ENCODE data around the gene AOAH.

Gene AOAH

DNA sequence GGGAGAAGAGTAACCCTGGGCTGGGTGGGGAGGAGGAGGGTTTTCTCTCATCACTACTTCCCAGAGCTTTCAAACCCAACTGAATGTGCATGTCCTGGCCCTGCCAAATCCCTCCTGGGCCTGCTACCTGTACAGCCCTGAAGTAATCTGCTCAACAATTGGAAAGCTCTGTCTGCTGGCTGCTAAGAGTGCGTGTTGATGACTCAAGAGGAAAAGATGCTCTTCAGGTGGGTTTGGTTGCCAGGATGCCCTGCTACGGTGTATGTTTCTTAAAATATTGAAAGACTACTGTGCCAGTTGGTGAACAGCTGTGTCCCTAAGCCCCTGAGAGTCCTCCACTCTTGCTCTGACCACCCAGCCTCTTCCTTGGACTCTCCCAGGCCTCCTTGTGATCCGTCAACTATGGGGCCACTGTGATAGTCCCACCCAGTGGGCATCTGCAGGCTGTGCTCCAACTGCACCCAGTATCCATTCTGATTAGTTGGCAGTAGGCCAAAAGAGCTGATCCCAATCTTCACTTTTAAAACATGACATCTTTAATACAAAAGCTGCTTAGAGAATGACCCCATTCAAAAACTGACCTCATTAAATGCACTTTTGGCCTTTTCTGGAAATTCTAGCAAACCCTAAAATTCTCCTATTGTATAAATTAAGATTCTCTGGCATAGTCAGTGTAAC lies 85.6 kb downstream of the AOAH start:
- H3K4me3 ChIP-seq (ENCODE audit: low read depth in 1 of 2, low read length in 2 of 2), result no peak overlapping the region
- TF ChIP-seq, protein P1, sequence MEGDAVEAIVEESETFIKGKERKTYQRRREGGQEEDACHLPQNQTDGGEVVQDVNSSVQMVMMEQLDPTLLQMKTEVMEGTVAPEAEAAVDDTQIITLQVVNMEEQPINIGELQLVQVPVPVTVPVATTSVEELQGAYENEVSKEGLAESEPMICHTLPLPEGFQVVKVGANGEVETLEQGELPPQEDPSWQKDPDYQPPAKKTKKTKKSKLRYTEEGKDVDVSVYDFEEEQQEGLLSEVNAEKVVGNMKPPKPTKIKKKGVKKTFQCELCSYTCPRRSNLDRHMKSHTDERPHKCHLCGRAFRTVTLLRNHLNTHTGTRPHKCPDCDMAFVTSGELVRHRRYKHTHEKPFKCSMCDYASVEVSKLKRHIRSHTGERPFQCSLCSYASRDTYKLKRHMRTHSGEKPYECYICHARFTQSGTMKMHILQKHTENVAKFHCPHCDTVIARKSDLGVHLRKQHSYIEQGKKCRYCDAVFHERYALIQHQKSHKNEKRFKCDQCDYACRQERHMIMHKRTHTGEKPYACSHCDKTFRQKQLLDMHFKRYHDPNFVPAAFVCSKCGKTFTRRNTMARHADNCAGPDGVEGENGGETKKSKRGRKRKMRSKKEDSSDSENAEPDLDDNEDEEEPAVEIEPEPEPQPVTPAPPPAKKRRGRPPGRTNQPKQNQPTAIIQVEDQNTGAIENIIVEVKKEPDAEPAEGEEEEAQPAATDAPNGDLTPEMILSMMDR (IDR thresholded peaks at IDR 0.05; ENCODE audit: borderline replicate concordance, extremely low read depth, low read length, poor library complexity, severe bottlenecking), result peak; percentile 6
- no peak for TF ChIP-seq EZH2 (IDR thresholded peaks at IDR 0.05; ENCODE audit: borderline replicate concordance, low read depth, low read length, severe bottlenecking)
- peaks cover 54% of the 10 kb centered on the region for H3K4me1 ChIP-seq (ENCODE audit: insufficient read depth, low read length)
- H3K27me3 ChIP-seq (ENCODE audit: insufficient read depth, low read length, poor library complexity), result no peaks in the 10 kb centered on the region
- peak overlapping the region; percentile 50 for H3K9ac ChIP-seq (ENCODE audit: low read depth, low read length)
- ATAC-seq (ENCODE audit: insufficient read depth, low read depth) (no peak), DNase-seq (no peak)
- no peak overlapping the region for H2AFZ ChIP-seq (ENCODE audit: low read depth, low read length)
- H3K36me3 ChIP-seq (ENCODE audit: insufficient read depth, low read length), result no peaks in the 10 kb centered on the region
- H3K9me3 ChIP-seq (ENCODE audit: insufficient read depth, low read length, severe bottlenecking), result no peaks in the 10 kb centered on the region
- no peaks in the 10 kb centered on the region for H3K79me2 ChIP-seq (ENCODE audit: insufficient read depth, low read length)
- peak overlapping the region; percentile 97 for H3K27ac ChIP-seq (ENCODE audit: low read length)
- H4K20me1 ChIP-seq (ENCODE audit: insufficient read depth, low read length), result no peaks in the 10 kb centered on the region
- H3K4me2 ChIP-seq (ENCODE audit: insufficient read depth, low read length), result no peak overlapping the region

DNA sequence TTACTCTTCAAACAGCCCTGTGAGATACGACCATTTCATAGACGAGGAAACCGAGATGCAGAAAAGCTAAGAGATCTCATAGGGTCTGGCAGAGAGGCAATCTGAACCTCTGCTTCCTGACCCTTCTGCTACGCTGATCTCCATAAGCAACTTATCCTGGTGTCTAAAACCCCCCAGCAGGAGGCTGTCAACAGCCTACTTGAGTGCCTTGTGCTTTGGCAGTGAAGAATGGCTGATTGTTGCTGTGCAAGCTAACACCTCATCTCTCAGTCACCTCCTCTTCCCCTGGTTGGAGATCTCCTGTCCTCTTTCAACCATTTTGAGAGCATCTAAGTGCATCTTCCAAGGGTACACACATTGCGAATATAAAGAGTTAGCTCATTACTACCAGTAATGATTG lies 86.2 kb downstream of the AOAH start:
- TF ChIP-seq, protein P1 (IDR thresholded peaks at IDR 0.05; ENCODE audit: borderline replicate concordance, extremely low read depth, low read length, poor library complexity, severe bottlenecking), result peak; percentile 18
- TF ChIP-seq EZH2 (IDR thresholded peaks at IDR 0.05; ENCODE audit: borderline replicate concordance, low read depth, low read length, severe bottlenecking), result no peak
- no peak for ATAC-seq (ENCODE audit: insufficient read depth, low read depth)
- peaks cover 55% of the 10 kb centered on the region for H3K4me1 ChIP-seq (ENCODE audit: insufficient read depth, low read length)

DNA sequence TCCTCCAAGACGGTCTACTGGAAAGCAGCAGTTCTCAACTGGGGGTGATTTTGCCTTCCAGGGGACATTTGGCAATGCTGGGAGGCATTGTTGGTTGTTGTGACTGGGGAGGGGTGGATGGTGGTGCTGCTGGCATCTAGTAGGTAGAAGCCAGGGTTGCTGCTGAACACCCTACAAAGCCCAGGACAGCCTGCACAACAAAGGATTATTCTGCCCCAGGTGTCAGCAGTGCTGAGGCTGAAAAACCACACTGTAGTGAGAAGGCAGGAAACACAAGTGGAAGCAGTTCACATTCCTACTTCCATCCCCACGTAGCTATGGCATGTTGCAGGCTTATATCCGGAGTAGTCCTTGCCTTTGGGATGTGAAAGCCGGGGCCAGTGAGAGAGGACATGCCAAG lies 86.9 kb downstream of the AOAH start:
- TF ChIP-seq, protein P1 (IDR thresholded peaks at IDR 0.05; ENCODE audit: borderline replicate concordance, extremely low read depth, low read length, poor library complexity, severe bottlenecking), result no peak
- H3K27ac ChIP-seq (ENCODE audit: low read length), result peak overlapping the region; percentile 97
- H3K79me2 ChIP-seq (ENCODE audit: insufficient read depth, low read length), result no peaks in the 10 kb centered on the region
- H3K27me3 ChIP-seq (ENCODE audit: insufficient read depth, low read length, poor library complexity), result no peaks in the 10 kb centered on the region
- H2AFZ ChIP-seq (ENCODE audit: low read depth, low read length), result no peak overlapping the region
- DNase-seq (peak; percentile 76), ATAC-seq (ENCODE audit: insufficient read depth, low read depth) (peak; percentile 75)
- peaks cover 63% of the 10 kb centered on the region for H3K4me1 ChIP-seq (ENCODE audit: insufficient read depth, low read length)
- H3K9ac ChIP-seq (ENCODE audit: low read depth, low read length), result peak overlapping the region; percentile 26
- no peaks in the 10 kb centered on the region for H4K20me1 ChIP-seq (ENCODE audit: insufficient read depth, low read length)
- H3K9me3 ChIP-seq (ENCODE audit: insufficient read depth, low read length, severe bottlenecking), result no peaks in the 10 kb centered on the region
- no peaks in the 10 kb centered on the region for H3K36me3 ChIP-seq (ENCODE audit: insufficient read depth, low read length)
- H3K4me2 ChIP-seq (ENCODE audit: insufficient read depth, low read length), result 0 out of 2 replicates have a peak overlapping the region, but pooled peaks have one; percentile 8
- H3K4me3 ChIP-seq (ENCODE audit: low read depth in 1 of 2, low read length in 2 of 2), result no peak overlapping the region

More for the DNA sequence above, 86.2 kb downstream of the AOAH start:
- Histone ChIP-seq H3K27ac (ENCODE audit: low read length) (peak overlapping the region; percentile 97), H3K79me2 (ENCODE audit: insufficient read depth, low read length) (no peaks in the 10 kb centered on the region), H3K36me3 (ENCODE audit: insufficient read depth, low read length) (no peaks in the 10 kb centered on the region), H3K27me3 (ENCODE audit: insufficient read depth, low read length, poor library complexity) (no peaks in the 10 kb centered on the region), H3K9ac (ENCODE audit: low read depth, low read length) (no peak overlapping the region), H3K4me2 (ENCODE audit: insufficient read depth, low read length) (no peak overlapping the region), H4K20me1 (ENCODE audit: insufficient read depth, low read length) (no peaks in the 10 kb centered on the region), H3K4me3 (ENCODE audit: low read depth in 1 of 2, low read length in 2 of 2) (no peak overlapping the region), H3K9me3 (ENCODE audit: insufficient read depth, low read length, severe bottlenecking) (no peaks in the 10 kb centered on the region), H2AFZ (ENCODE audit: low read depth, low read length) (no peak overlapping the region)
- DNase-seq, result peak; percentile 12

Measured in DND-41 (cell line).